ENCODE results near the gene RPL10A.

GRCh38 chr6:35496036-35496840 is 28.0 kb downstream of the RPL10A start:
- TF ChIP-seq CTCF (IDR thresholded peaks at IDR 0.05; ENCODE audit: low read length) (no peak), EZH2 (IDR thresholded peaks at IDR 0.05; ENCODE audit: borderline replicate concordance, low read length) (no peak)

Data from OCI-LY1 (cell line).